Islet of Langerhans (tissue), 1 donor: ENCODE measurements around the gene AFF3.
A peak's percentile ranks its signal among the peaks of the same experiment; 100 is the strongest.

Source experiments
- FAIRE-seq: peaks from one replicate; lab custom pipeline; 2011; peaks lifted over from hg19 to GRCh38; lab: Jason Lieb, UNC

Gene AFF3

GRCh38 chr2:99925960-99926359 lies 216.4 kb downstream of the AFF3 start:
- no peak for FAIRE-seq

- FAIRE-seq, result no peak
These were observed 219.7 kb downstream of the AFF3 start for GRCh38 chr2:99922664-99923063.

GRCh38 chr2:99921903-99922302 lies 220.5 kb downstream of the AFF3 start:
- FAIRE-seq, result no peak

GRCh38 chr2:99918389-99918788 lies 224.0 kb downstream of the AFF3 start:
- FAIRE-seq, result no peak

GRCh38 chr2:99915108-99915675 lies 227.2 kb downstream of the AFF3 start:
- FAIRE-seq, result no peak

- FAIRE-seq, result no peak
These were observed 230.7 kb downstream of the AFF3 start for GRCh38 chr2:99911736-99912135.

- no peak for FAIRE-seq
These were observed 231.5 kb downstream of the AFF3 start for GRCh38 chr2:99910902-99911301.

GRCh38 chr2:99905636-99906035 lies 236.8 kb downstream of the AFF3 start:
- FAIRE-seq, result no peak

GRCh38 chr2:99905025-99905424 lies 237.4 kb downstream of the AFF3 start:
- FAIRE-seq, result no peak

- no peak for FAIRE-seq
These were observed 238.4 kb downstream of the AFF3 start for GRCh38 chr2:99903981-99904380.

GRCh38 chr2:99900556-99900955 lies 241.8 kb downstream of the AFF3 start:
- FAIRE-seq, result no peak

- FAIRE-seq, result no peak
These were observed 242.5 kb downstream of the AFF3 start for GRCh38 chr2:99899882-99900281.

GRCh38 chr2:99899058-99899855 lies 243.1 kb downstream of the AFF3 start:
- FAIRE-seq, result no peak

- FAIRE-seq, result no peak
These were observed 243.9 kb downstream of the AFF3 start for GRCh38 chr2:99898336-99899048.

- no peak for FAIRE-seq
These were observed 251.0 kb downstream of the AFF3 start for GRCh38 chr2:99891428-99891780.

- FAIRE-seq, result no peak
These were observed 251.6 kb downstream of the AFF3 start for GRCh38 chr2:99890568-99891427.

GRCh38 chr2:99888617-99889016 lies 253.8 kb downstream of the AFF3 start:
- FAIRE-seq, result no peak

- no peak for FAIRE-seq
These were observed 256.0 kb downstream of the AFF3 start for GRCh38 chr2:99886418-99886817.

GRCh38 chr2:99883358-99883757 lies 259.0 kb downstream of the AFF3 start:
- FAIRE-seq, result no peak

- peak; percentile 21 for FAIRE-seq
These were observed 260.3 kb downstream of the AFF3 start for GRCh38 chr2:99881901-99882591.

GRCh38 chr2:99880964-99881294 lies 261.5 kb downstream of the AFF3 start:
- no peak for FAIRE-seq
